Kidney epithelial cell (primary cell): Measurements from ENCODE around the gene SHC3. TPM values are rescaled to one million over a fixed set of nuclear protein-coding genes. Genes with fewer than 3 reads are reported as not detected.
A peak's percentile ranks its signal among the peaks of the same experiment; 100 is the strongest.

ENCODE experiments used
- DNase-seq: peaks from one replicate; pipeline ENCODE4 v3.0.0-alpha.2; 2010; ENCODE audit warnings: low read depth
- H3K27me3 ChIP-seq: 2 replicates; pipeline ENCODE4 v1.6.0; 2011; ENCODE audit warnings: low read length; ENCODE audit not compliant: control insufficient read depth, insufficient read depth
- H3K36me3 ChIP-seq: 2 replicates; pipeline ENCODE4 v1.5.1; 2011; ENCODE audit warnings: low read length; ENCODE audit not compliant: control insufficient read depth, insufficient read depth
- H3K4me3 ChIP-seq: 2 replicates; pipeline ENCODE4 v1.5.1; 2011; ENCODE audit warnings: low read depth, mild to moderate bottlenecking, control low read depth, low read length
- total RNA-seq: library from RNA; depleted of rRNA; stranded (reverse); fragments of >200 nt; gene quantifications from 2 replicates; pipeline ENCODE4 v1.2.3, GENCODE V29; 2015
- TF ChIP-seq, protein P1 (sequence below): IDR thresholded peaks from 2 replicates; pipeline ENCODE4 v1.5.1; 2011; ENCODE audit warnings: mild to moderate bottlenecking, moderate library complexity, low read length, control low read depth, inconsistent platforms; ENCODE audit not compliant: insufficient read depth, poor library complexity, severe bottlenecking

The SHC3 gene
- total RNA-seq, 1 donor from 2014 or later, result 2.9 TPM

DNA sequence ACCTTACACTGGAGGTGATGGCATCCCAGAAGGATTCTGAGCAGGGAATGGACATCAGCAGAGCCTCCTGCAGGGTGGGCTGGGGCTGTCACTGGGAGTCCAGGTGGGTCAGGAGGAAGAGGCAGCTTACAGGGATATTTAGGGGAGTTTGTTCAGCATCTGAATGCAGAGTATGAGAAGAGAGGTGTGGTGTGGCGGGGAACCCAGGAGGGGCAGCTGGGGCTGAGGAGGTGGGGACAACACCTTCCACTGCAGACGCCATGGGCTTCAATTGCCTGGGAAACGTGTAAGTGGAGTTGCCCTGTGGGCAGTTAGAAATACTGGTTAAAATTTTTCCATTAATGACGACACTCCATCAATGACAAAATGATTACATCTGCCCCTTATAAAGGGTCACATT is 153.9 kb downstream of the SHC3 start:
- no peak for DNase-seq
- Histone ChIP-seq H3K4me3 (no peak overlapping the region), H3K36me3 (no peaks in the 10 kb centered on the region), H3K27me3 (no peaks in the 10 kb centered on the region)
- TF ChIP-seq, protein P1, sequence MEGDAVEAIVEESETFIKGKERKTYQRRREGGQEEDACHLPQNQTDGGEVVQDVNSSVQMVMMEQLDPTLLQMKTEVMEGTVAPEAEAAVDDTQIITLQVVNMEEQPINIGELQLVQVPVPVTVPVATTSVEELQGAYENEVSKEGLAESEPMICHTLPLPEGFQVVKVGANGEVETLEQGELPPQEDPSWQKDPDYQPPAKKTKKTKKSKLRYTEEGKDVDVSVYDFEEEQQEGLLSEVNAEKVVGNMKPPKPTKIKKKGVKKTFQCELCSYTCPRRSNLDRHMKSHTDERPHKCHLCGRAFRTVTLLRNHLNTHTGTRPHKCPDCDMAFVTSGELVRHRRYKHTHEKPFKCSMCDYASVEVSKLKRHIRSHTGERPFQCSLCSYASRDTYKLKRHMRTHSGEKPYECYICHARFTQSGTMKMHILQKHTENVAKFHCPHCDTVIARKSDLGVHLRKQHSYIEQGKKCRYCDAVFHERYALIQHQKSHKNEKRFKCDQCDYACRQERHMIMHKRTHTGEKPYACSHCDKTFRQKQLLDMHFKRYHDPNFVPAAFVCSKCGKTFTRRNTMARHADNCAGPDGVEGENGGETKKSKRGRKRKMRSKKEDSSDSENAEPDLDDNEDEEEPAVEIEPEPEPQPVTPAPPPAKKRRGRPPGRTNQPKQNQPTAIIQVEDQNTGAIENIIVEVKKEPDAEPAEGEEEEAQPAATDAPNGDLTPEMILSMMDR, result no peak

- no peak for DNase-seq
- Histone ChIP-seq H3K4me3 (no peak overlapping the region), H3K36me3 (no peaks in the 10 kb centered on the region), H3K27me3 (no peaks in the 10 kb centered on the region)
- TF ChIP-seq, protein P1, result no peak
Measured at GRCh38 chr9:89023740-89024139, 154.9 kb downstream of the SHC3 start.

DNA sequence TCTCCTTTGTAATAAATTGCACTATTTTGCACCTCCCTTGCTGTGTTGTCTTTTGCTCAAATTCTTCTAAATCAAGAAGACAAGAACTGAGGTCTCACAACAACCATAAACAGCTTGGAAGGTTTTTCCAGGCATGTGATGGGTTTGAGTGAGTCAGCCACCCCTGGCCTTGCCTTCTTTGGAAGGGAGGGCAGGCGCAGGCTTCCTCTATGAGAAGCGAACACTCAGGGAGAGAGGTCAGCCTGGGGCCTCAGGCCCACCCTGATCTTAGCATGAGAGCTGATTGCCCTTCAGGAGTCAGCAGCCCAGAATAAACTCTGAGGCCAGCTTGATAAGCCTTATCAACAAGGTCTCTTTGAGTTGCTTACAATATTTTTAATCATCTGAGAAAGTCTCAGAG is 155.7 kb downstream of the SHC3 start:
- DNase-seq, result no peak
- Histone ChIP-seq H3K36me3 (no peaks in the 10 kb centered on the region), H3K27me3 (no peaks in the 10 kb centered on the region), H3K4me3 (no peak overlapping the region)
- TF ChIP-seq, protein P1, result no peak

DNA sequence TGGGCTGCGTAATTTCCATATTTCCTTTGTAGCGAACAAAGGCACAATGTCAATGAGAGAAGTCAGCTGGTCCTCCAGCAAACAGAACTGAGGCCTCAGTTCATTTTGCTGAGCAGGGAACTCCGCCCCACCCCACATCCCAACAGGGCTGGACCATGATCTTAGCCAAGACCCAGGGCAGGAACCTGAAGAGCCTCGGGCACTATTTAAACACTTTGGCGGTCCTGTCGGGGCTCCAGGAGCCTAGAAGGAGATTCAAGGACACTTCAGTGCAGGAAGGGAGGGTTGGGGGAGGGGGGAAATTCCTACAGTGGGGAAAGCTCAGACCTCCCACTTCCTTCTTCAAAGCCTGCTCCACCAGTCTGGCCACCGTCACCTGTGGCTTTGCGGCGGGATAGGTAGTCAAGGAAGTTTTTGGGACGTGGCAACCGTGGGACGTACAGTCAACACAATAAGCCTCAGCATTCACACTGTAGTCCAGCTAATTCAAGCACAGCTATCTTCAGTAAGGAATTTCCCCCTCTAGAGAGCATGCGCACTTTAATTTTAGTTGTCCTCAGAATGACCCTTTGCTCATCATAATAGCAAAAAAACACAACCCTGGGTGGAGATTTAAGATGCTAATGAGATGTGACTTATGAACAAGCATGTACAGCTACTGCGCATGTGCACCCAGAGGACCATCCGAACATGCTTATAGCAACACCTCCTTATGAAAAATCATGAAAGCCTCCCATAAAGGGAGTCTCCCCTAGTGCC is 156.4 kb downstream of the SHC3 start:
- Histone ChIP-seq H3K27me3 (no peaks in the 10 kb centered on the region), H3K4me3 (no peak overlapping the region), H3K36me3 (no peaks in the 10 kb centered on the region)
- peak; percentile 14 for DNase-seq
- TF ChIP-seq, protein P1, result no peak

- peak; percentile 58 for DNase-seq
- Histone ChIP-seq H3K36me3 (no peaks in the 10 kb centered on the region), H3K4me3 (no peak overlapping the region), H3K27me3 (no peaks in the 10 kb centered on the region)
- TF ChIP-seq, protein P1, result no peak
Measured at GRCh38 chr9:89021154-89021803, 157.3 kb downstream of the SHC3 start.

DNA sequence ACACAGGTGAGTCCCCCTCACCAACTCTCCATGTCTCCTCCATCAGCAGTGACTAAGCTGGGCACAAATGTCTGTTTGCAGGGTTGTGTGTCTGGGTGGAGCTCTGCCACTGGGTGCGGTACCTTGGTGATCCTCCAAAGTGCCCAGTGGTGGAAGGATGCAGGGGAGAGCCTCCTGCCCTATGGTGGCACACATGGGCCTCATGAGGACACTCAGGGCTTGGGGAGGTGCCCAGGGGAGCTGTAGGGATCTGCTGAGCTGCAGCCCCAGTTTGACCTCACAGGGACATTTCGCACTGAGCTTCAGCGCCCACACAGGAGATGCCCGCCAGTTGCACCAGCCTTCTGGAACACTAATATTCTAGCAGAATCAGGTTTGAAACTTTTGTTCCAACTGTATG is 157.9 kb downstream of the SHC3 start:
- DNase-seq, result no peak
- no peaks in the 10 kb centered on the region for H3K27me3 ChIP-seq
- H3K4me3 ChIP-seq, result no peak overlapping the region
- H3K36me3 ChIP-seq, result no peaks in the 10 kb centered on the region
- TF ChIP-seq, protein P1, result no peak
